Measurements from ENCODE around the gene WNT3A.

WNT3A gene

GRCh38 chr1:228092342-228093049 lies 85.7 kb downstream of the WNT3A start:
- Mint-ChIP-seq H3K36me3 (peaks cover 78% of the 10 kb centered on the region), H3K27ac (no peak overlapping the region), H3K9me3 (peaks cover 22% of the 10 kb centered on the region), H3K27me3 (no peaks in the 10 kb centered on the region), H3K4me3 (no peak overlapping the region), H3K4me1 (peaks cover 55% of the 10 kb centered on the region)
- CTCF ChIA-PET = no interaction called here
- peak; percentile 6 for DNase-seq

GRCh38 chr1:228093050-228093906 lies 86.5 kb downstream of the WNT3A start:
- peak; percentile 18 for DNase-seq
- CTCF ChIA-PET = no interaction called here
- peaks cover 22% of the 10 kb centered on the region for H3K9me3 Mint-ChIP-seq
- peaks cover 47% of the 10 kb centered on the region for H3K4me1 Mint-ChIP-seq
- H3K27me3 Mint-ChIP-seq = no peaks in the 10 kb centered on the region
- H3K4me3 Mint-ChIP-seq = no peak overlapping the region
- H3K36me3 Mint-ChIP-seq = peaks cover 78% of the 10 kb centered on the region
- H3K27ac Mint-ChIP-seq = no peak overlapping the region

GRCh38 chr1:228094432-228095016 lies 87.7 kb downstream of the WNT3A start:
- H3K4me1 Mint-ChIP-seq = peaks cover 35% of the 10 kb centered on the region
- H3K9me3 Mint-ChIP-seq = peaks cover 22% of the 10 kb centered on the region
- CTCF ChIA-PET = interaction anchor here (0.7 kb wide), 1 partner anchor 345 kb away, joined by 3 read pairs; no protein-coding TSS in a partner anchor
- H3K27ac Mint-ChIP-seq = no peak overlapping the region
- peak; percentile 8 for DNase-seq
- no peak overlapping the region for H3K4me3 Mint-ChIP-seq
- H3K36me3 Mint-ChIP-seq = peaks cover 76% of the 10 kb centered on the region
- no peaks in the 10 kb centered on the region for H3K27me3 Mint-ChIP-seq

GRCh38 chr1:228095161-228095560 lies 88.4 kb downstream of the WNT3A start:
- CTCF ChIA-PET = interaction anchor here (0.7 kb wide), 1 partner anchor 345 kb away, joined by 3 read pairs; no protein-coding TSS in a partner anchor
- Mint-ChIP-seq H3K4me3 (no peak overlapping the region), H3K27me3 (no peaks in the 10 kb centered on the region), H3K4me1 (peaks cover 30% of the 10 kb centered on the region), H3K27ac (no peak overlapping the region), H3K36me3 (peaks cover 78% of the 10 kb centered on the region), H3K9me3 (peaks cover 22% of the 10 kb centered on the region)
- no peak for DNase-seq

GRCh38 chr1:228095938-228096337 lies 89.1 kb downstream of the WNT3A start:
- H3K9me3 Mint-ChIP-seq = peaks cover 22% of the 10 kb centered on the region
- peaks cover 22% of the 10 kb centered on the region for H3K4me1 Mint-ChIP-seq
- H3K27ac Mint-ChIP-seq = no peak overlapping the region
- no peak overlapping the region for H3K4me3 Mint-ChIP-seq
- peak; percentile 4 for DNase-seq
- peaks cover 75% of the 10 kb centered on the region for H3K36me3 Mint-ChIP-seq
- CTCF ChIA-PET = no interaction called here
- H3K27me3 Mint-ChIP-seq = no peaks in the 10 kb centered on the region

GRCh38 chr1:228096416-228097332 lies 89.9 kb downstream of the WNT3A start:
- DNase-seq = peak; percentile 15
- H3K4me3 Mint-ChIP-seq = no peak overlapping the region
- H3K36me3 Mint-ChIP-seq = peaks cover 68% of the 10 kb centered on the region
- H3K27ac Mint-ChIP-seq = no peak overlapping the region
- H3K4me1 Mint-ChIP-seq = peaks cover 22% of the 10 kb centered on the region
- CTCF ChIA-PET = no interaction called here
- H3K27me3 Mint-ChIP-seq = no peaks in the 10 kb centered on the region
- peaks cover 20% of the 10 kb centered on the region for H3K9me3 Mint-ChIP-seq

GRCh38 chr1:228097333-228098081 lies 90.7 kb downstream of the WNT3A start:
- CTCF ChIA-PET = interaction anchor here (1.1 kb wide), 1 partner anchor 11 kb away, joined by 3 read pairs; no protein-coding TSS in a partner anchor
- DNase-seq = peak; percentile 18
- Mint-ChIP-seq H3K9me3 (peaks cover 17% of the 10 kb centered on the region), H3K4me1 (peaks cover 18% of the 10 kb centered on the region), H3K4me3 (no peak overlapping the region), H3K27me3 (no peaks in the 10 kb centered on the region), H3K27ac (no peak overlapping the region), H3K36me3 (peaks cover 60% of the 10 kb centered on the region)

GRCh38 chr1:228098323-228098931 lies 91.6 kb downstream of the WNT3A start:
- H3K4me1 Mint-ChIP-seq = peaks cover 23% of the 10 kb centered on the region
- peaks cover 54% of the 10 kb centered on the region for H3K36me3 Mint-ChIP-seq
- DNase-seq = peak; percentile 16
- CTCF ChIA-PET = interaction anchor here (1.1 kb wide), 1 partner anchor 12 kb away, joined by 3 read pairs; no protein-coding TSS in a partner anchor
- no peak overlapping the region for H3K27ac Mint-ChIP-seq
- peaks cover 4% of the 10 kb centered on the region for H3K27me3 Mint-ChIP-seq
- H3K9me3 Mint-ChIP-seq = peaks cover 17% of the 10 kb centered on the region
- no peak overlapping the region for H3K4me3 Mint-ChIP-seq

GRCh38 chr1:228099331-228099732 lies 92.5 kb downstream of the WNT3A start:
- Mint-ChIP-seq H3K4me1 (peaks cover 32% of the 10 kb centered on the region), H3K36me3 (peaks cover 48% of the 10 kb centered on the region), H3K9me3 (peaks cover 12% of the 10 kb centered on the region), H3K27ac (no peak overlapping the region), H3K4me3 (no peak overlapping the region), H3K27me3 (peaks cover 5% of the 10 kb centered on the region)
- CTCF ChIA-PET = no interaction called here
- DNase-seq = peak; percentile 10

GRCh38 chr1:228100822-228101613 lies 94.2 kb downstream of the WNT3A start:
- peak overlapping the region; percentile 94 for H3K4me3 Mint-ChIP-seq
- DNase-seq = no peak
- H3K36me3 Mint-ChIP-seq = peaks cover 33% of the 10 kb centered on the region
- H3K9me3 Mint-ChIP-seq = no peaks in the 10 kb centered on the region
- peaks cover 5% of the 10 kb centered on the region for H3K27me3 Mint-ChIP-seq
- CTCF ChIA-PET = no interaction called here
- H3K27ac Mint-ChIP-seq = peak overlapping the region; percentile 63
- peaks cover 31% of the 10 kb centered on the region for H3K4me1 Mint-ChIP-seq

- DNase-seq = peak; percentile 34
- H3K27me3 Mint-ChIP-seq = peaks cover 5% of the 10 kb centered on the region
- H3K4me1 Mint-ChIP-seq = peaks cover 30% of the 10 kb centered on the region
Measured at GRCh38 chr1:228101614-228101993, 94.8 kb downstream of the WNT3A start.

More at GRCh38 chr1:228101614-228101993, 94.8 kb downstream of the WNT3A start:
- CTCF ChIA-PET = interaction anchor here (1.1 kb wide), 1 partner anchor 103 kb away, joined by 3 read pairs; no protein-coding TSS in a partner anchor
- H3K9me3 Mint-ChIP-seq = no peaks in the 10 kb centered on the region
- H3K36me3 Mint-ChIP-seq = peaks cover 35% of the 10 kb centered on the region
- peak overlapping the region; percentile 63 for H3K27ac Mint-ChIP-seq
- H3K4me3 Mint-ChIP-seq = peak overlapping the region; percentile 94

All from activated naive CD4-positive, alpha-beta T cell treated with anti-CD3 and anti-CD28 coated beads, Interleukin-2, amount 10 ng/mL, durations not matched to agents 7 days and 5 days (primary cell).